ENCODE data around the gene DCHS1.

The DCHS1 gene

DNA sequence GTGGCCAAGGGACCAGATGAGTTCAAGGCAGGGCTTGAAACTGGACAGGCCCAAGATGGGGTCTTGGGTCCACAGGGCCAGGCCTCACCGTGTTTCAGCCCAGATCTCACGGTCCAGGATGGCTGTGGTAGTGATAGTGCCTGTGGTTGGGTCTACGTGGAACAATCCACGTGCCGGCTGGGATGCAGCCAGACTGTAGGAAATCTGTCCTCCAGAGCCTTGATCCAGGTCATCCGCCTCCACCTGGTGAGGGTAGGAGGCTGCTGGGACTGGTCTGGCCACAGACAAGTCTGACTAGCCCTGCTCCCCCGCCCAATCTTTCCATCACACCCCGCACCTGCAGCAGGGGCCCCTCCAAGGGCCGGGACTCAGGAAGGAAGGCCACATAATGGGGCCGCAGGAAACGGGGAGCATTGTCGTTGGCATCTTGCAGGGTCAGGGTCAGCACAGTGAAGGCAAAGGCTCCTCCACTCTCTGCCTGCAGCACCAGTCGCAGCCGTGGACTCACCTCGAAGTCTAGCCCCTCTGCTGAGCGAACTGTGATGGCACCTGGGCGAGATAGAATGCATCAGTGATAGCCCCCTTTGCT, 29.7 kb downstream of the DCHS1 start:
- DNase-seq, result no peak

DNA sequence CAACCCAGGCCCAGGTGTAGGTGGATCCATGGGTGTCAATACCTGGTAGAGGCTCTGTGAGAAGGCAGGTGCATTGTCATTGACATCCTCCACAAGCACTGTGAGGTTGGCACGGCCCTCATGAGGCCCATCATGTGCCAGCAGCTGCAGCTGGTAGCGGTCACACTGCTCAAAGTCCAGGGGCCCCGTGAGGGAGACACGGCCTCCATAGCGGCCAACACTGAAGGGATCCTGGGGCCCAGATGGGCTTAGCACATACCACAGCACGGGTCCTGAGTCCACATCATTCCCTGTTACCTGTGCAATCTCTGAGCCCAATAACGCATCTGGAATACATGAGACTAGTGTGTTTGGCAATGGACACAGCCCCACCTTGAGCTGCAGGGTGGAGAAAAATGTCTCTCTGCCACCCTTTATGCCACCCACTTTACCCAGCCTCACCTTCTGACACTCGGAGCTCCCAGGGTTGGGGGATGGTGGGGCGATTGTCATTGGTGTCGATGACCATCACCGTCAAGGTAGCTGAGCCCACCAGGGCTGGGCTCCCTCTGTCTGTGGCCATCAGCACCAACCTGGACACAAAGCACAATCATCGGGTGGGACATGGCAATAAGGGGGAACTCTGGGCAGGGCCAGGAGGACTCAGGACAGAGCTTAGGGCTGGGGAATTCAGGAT, 30.3 kb downstream of the DCHS1 start:
- no peak for DNase-seq

DNA sequence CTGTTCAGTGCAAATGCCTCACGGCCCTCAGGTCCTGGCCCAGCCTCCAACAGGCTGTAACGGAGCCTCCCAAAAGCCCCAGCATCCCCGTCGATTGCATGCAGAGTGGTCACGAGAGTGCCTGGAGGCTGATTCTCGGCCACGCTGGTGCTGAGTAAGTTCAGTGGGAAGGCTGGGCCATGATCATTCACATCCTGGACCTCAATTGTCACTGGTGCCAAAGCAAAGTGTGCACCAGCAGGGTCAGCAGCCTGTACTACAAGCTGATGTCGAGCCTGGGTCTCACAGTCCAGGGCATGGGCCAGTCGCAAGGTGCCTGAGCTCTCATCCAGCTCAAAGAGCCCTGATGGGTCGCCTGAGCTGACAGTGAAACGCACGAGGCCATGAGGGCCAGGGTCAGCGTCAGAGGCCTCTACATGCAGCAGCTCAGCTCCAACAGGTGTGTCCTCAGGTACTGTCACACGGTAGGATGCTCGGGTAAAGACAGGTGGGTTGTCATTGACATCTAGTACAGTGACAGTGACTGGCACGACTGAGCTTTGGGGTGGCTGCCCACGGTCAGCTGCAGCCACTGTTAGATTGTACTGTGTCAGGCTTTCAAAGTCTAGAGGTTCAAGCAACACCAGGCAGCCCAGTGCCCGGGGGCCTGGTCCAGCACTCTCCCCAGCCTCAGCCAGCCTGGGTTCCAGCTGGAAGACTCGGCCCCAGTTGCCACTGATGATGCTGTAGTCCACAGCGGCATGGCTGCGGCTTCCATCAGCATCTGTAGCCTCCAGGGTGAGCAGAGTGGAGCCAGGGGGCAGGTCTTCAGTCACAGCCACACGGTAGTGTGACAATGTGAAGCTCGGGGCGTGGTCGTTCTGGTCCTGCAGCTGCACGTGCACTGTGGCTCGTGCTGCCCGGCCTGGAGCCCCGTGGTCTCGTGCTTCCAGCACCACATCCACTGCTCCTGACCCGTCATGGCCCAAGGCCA, 31.9 kb downstream of the DCHS1 start:
- DNase-seq, result no peak

DNA sequence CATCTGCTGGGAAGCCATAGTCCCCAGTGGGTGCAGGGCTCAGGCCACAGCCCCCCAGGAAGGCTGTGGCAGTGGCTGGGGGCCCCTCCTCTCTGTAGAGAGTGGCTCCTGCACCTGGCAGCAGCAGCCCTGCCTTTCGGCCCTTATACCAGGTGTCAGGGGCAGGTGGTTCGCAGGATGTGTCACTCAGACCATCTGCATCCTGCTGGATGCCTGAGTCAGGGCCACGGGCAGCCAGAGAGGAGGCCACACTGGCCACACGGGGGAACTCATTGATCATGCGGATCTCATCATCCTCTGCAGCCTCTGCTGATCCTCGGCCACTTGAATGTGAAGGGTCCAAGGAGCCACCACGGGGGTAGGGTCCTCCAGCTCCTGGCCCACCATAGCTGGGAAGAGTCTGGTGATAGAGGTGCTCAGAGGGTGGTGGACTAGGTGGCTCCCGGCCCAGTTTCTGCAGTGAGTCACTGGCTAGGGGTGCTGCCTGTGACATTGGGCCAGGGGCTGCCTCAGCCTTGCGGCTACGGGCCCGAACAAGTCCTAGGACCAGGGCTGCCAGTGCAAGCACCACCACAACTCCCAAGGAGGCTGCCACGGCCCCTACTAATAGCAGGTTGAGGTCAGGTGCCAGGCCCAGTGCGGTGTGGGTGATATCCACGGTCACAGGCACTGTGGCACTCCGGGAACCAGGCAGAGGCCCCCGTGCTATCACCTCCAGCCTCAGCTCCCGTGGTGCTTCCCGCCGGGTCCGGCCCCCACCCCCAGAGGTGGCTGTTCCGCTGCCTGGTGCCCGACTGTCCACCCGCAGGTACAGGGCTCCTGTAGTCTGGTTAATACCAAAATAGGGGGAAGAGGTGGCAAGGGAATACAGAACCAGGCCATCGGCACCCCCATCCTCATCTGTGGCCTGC, 33.1 kb downstream of the DCHS1 start:
- DNase-seq, result no peak

DNA sequence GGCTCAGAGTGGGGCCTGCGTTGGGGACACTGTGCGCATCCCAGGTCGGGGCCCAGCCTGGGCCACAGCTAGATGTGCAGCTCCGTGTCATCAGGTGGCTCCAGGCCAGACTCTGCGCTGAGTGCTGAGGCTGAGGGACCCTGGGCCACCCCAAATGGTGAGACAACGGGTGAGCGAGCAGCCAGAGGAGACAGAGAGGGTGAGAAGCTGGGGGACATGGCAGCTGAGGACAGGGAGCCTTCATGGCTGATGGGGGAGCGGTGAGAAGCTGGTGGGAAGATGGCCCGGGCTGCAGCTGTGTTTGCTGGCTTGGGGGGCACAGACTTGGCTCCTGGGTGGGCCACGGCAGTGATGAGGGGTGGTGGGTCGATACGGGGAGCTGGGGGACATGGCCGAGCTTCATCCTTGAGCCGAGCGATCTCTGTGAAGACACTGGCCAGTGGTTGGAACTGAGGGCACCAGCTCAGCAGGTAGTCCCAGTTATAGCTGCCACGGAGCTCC, 33.8 kb downstream of the DCHS1 start:
- no peak for DNase-seq

DNA sequence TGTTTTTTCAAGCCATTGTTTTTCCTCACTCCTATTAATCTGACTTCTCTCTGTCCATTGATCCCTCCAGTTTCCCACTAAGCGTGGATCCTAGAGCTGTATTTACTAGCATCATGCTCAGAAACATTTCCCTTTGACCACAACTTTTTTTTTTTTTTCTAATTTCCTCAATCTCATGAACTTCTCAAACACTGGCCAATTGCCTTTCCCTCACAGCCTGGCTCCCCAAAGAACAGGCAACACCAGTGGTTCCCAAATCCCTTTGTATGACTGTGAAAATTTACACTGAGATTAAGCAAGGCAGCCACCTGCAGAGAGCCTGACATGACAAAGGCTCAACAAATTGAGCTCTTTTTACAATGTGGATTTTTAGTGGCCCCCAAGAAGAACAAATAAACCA, 35.0 kb downstream of the DCHS1 start:
- no peak for DNase-seq

DNA sequence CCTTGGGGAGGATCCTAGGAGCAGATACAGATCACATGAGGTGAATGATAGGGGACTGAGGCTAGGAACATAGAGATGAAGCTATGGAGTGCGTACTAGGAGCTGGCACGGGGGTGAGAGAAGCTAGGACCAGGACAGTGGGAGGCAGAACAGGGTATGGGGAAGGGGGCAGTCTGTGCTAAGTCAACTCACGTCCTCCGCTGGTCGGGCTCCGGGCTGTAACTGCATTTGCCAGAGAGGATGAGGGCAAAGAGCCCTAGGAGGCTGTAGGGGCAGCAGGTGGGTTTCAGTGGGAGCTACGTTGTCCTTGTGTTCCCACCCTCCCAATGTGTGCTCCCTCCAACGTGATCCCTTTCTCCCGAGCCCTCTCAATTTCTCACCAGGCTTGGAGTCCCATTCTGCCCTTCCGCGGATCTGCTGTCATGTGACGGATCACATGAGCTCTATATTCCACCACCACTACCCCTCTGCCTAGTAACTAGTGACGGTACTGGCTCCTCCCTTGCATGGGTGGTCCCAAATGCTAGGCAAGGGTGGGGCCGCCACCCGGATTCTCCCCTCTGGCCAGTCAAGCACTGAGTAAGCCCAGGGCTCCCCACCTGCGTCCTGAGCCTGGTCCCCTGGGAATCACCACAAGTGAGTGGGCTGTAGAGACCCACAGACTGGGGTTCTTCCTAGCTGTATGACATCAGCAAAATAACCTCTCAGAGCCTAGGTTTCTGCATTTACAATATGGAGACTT, 36.4 kb downstream of the DCHS1 start, which contains the start of gene TPP1:
Gene TPP1, minus strand, starts transcription at position 419 of the 742 bp plus-strand sequence. Its CDS starts 22 bp downstream, at position 397.
- peak; percentile 90 for DNase-seq

DNA sequence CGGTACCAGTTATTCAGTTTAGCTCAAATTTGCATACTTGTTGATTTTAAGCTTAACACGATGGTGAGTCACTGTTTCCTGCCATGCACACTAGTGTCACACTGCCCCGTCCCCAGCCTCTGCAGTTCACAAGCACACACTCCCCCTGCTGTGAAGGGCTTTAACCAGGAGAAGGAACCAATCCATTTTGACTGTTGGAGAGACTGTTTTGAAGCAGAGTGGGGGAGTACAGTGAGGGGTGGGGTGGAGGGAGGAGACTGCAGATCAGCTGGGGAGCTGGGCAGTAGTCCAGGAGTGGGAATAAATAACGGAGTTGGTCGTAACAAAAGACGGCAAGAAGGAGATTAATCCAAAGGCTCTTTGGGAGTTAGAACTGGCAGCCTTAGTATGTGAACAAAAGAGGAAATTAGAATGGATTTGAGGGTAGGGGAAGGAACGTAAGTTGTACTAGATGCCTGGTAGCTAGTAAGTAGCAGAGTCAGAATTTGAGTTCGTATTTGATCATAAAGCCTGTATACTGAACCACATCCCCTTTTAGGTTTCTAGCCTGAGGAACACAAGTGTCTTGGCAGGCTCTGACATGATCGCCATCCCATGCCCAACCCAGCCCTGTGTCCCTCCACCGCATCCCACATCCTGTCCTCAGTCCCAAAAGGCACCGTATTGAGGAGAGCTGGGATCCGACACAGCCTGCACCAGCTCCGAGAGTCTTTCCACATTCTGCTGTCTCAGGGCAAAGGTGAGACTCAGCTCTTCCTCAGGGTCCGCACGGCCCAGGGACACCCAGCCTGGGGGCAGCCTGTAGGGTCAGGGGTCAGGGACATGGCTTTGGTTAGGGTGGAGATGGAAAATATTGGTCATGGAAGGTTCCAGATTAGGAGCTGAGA, 37.2 kb downstream of the DCHS1 start:
- peak; percentile 83 for DNase-seq

DNA sequence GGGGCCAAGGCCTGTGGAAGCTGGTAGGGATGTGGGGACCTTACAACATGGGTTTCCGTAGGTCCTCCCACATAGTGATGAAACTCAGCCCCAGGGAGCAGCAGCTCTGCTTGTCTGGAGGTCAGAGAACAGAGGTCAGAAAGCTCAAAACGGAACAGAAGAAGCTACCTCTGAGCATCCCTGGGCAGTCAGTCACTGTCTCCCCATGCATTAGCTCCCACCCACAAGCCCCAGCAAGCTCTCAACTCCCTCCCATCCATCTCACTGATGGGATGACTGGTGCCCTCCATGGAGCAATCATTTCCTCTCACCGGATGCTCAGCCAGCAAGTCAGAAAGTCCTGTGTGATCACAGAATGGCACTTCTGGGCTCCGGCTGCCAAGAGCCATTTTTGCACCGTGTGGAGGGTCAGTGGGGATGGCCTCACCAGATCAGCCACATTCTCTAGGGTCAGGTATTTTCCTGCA, 38.3 kb downstream of the DCHS1 start:
- no peak for DNase-seq

DNA sequence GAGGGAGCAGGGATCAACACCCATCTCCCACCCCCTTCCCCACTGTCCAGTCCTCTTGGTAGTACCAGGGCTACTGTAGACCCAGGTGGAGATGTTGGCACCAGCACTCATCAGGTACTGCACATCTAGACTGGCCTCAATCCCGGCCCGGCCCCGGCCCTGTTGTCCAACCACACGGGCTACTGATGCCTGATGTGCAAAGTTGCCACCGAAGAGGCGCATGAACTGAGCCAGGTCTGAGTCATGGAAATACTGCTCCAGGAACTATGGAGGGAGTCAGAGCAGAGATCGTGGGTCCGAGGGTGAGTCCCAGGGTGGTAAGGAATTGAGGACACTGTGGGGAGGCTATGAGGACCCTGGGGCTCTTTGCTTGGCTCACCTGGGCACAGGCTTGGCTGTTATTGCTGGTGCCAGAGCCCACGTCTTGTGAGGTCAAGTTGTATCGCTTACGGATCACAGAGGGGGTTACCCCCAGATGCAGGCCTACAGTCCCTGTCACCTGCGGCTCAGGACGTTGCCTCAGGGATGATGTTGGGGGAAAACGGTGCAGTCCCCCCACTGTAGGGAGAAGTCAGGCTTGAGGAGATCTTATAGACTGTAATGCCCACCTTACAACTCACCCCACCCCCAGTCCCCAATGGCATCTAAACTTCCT, 38.9 kb downstream of the DCHS1 start:
- DNase-seq, result no peak

DNA sequence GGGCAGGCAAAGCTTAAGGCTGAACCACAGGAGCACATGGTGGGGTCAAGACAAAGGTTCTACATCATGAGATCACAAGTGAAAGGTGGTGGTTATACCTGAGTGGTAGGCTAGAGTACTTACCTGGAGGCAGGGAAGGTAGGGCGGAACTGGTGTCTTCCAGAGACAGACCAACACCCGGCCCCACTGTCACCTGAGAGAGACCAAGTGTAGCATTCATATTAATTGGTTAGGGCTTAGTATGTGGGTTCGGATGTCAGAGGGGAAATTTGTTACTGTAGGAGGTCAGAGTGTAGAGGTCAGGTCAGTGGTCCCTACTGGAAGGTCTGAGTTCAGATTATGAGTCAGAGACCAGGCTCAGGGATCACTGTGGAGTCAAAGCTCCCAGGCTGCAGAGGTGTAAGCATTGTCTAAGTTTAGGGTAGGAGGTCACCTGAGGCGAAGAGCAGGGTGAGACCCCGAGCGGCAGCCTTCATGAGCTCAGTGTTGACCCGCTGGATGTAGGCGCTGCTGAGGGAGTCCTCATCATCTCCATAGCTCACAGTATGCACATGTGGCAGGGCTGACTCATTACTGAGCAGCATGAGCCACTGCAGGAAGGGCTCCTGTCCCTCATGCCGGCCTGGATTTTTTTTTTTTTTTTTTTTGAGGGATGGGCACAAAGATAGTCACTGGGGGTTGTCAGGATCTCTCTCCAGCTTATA, 39.6 kb downstream of the DCHS1 start:
- no peak for DNase-seq

DNA sequence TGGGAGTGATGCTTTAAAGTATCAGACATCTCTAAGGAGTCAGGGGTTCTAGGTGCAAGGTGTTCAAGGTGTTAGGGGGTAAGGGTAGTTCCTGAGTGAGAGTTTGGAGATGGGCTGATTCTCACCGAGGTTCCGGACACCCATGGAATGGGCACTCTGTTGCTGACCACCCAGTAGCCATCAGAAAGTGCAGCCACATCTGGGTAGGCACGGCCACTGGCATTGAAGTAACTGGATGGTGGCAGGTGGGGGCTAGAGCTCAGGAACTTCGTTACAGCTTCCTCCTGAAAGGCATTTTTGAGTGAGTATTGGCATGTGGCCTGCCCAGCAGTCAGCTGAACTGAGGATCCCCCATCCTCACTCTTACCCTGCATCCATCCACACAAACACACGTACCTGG, 40.6 kb downstream of the DCHS1 start:
- DNase-seq, result no peak

DNA sequence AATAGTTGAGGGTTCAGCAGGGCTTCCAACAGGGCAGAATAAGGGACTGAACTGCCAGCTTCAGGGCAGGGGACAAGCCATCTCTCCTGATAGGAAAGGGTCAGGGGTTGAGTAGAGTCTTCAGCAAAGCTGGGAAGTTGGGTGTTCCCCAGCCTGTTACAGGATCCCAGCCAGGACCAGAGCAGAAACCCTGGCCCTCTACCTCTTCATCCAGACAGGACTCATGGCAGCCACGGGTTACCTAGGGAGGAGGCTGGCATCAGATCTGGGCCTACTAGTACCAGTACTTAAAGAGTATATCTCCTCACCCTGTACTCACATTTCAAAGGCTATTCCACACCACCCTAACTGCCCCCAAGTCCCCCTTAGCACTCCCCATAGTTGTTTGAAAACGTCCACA, 41.2 kb downstream of the DCHS1 start:
- DNase-seq, result no peak

DNA sequence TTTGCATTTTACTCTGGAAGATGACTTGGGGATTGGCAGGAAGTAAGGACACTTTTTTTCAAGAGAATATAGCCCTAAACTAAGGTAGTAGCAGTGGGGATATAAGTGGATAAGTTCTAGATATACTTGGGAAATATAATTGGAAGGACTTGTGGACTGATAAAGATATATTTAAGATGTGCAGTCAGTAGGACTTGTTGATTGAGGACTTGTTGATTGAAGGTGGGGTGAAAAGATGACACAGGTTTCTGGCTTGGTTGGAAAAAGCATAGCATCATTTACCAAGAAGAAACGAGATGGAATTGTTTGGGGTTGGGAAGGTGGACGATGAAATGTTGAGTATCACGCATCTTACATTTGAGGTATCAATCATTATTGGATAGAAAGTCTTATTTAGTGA, 42.1 kb downstream of the DCHS1 start:
- DNase-seq, result no peak

DNA sequence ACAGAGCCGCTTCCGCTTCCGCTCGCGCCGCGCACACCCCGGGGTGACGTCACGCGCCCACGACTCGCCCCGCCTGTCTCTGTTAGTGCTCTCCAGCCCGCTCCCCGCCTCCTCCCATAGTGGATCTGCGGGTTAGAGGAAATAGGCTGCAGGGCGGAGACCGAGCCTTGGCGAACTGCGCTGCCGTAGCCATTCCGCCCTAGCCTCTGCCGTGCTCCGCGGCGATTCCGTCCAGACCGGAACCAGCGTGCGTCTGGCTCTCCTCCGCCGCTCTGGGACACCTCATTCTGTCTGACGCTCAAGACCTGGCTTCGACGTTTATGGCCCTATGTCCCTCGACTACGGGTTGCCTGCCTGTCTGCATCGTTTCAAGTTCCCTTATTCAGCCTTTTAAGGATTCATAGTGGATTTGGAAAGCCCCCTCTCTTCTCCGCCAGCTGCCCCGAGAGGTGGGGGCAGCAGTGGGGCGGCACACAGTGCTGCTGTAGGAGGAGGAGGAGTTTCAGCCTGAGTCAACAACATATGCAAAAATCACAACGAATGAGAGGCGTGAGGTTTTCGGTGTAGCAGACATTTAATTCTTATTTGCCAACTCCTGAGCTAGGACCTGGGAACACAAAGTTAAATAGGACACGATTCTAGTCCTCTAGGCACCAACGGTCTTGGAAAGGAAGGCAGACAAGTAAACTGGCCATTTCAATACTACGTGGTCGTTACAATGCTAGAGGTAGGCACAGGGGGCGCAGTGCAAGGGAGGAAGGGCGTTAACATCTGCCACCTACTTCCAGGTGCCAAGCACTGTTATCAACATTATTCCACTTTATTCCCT, 43.2 kb downstream of the DCHS1 start, which contains the start of gene TAF10:
Gene TAF10, minus strand, starts transcription at position 4 of the 829 bp plus-strand sequence. CDS start 27 bp downstream, outside the sequence.
- peak; percentile 98 for DNase-seq

DNA sequence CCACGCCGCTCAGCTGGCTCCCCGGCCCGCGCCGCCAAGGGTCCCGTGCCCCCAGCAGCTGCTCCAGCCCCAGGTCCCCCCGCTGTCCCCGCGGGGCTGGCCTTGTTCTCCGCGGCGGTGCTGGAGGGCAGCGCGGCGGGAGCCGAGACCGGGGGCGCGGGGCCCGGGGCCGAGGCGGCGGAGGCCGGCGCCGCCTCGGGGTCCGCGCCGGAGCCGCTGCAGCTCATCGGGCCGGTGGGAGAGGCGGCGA, 43.7 kb downstream of the DCHS1 start:
- DNase-seq, result no peak

DNA sequence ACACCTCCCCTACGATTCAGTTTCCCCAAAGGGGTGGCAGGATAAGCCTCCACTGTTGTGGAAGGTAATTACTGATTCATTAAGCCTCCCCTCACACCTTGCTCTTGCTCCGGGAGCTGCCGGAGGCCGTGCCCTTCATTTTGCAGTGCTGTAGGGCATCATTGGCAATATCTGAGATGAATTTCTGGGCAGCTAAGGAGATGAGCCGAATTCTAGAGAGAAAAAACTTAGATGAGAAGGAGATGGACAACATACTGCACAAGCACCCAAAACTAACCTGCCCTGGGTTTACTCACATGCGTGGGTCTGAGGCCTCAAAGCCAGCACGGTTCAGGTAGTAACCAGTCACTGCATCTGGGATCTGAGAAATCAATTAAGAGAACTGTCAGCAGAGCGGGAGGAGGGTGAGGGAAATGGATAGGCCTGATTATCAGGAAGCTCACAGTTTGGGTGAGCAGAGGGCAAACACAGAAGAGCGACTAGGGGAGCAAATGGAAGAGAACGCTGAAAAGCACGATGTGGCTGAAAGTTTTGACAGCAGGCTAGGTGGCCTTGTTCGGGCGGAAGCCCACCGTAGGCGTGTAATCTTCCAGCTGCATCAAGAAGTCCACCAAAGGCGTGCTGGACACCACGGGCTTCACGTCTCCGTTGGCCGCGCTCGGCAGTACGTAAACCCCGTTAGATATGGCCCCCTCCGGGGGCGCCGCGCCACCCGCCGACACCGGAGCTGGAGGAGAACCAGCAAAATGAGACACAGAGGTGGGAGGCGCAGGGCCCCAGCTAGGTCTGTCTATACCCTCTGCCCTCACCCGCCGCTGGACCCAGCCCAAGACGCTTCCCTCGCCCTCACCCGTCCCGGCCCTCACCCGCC, 44.3 kb downstream of the DCHS1 start:
- DNase-seq, result peak; percentile 50
